Measurements from ENCODE around the gene ZWILCH. TPM values are rescaled to one million over a fixed set of nuclear protein-coding genes. Genes with fewer than 3 reads are reported as not detected.
"Not testable (repeated sequence)": the region's sequence is repeated elsewhere in the genome, so short reads cannot be mapped to it uniquely, and the experiment has no call there.

The ZWILCH gene
- total and polyA plus RNA-seq, 2 experiments from 2014 or later, result 9.8 to 17.8 TPM

- H4K20me1 ChIP-seq (ENCODE audit: insufficient read depth, poor library complexity, severe bottlenecking), result no peaks in the 10 kb centered on the region
- WGBS (ENCODE audit: low lambda C conversion rate, missing lambda C conversion rate), result 88% methylated on average over 2 of the region's 2 CpGs
- no peaks in the 10 kb centered on the region for H3K9me3 ChIP-seq (ENCODE audit: low read depth)
- no peaks in the 10 kb centered on the region for H3K9me2 ChIP-seq (replicated peaks; ENCODE audit: insufficient read depth)
- H3K4me2 ChIP-seq, result no peak overlapping the region
- H3K79me2 ChIP-seq, result no peaks in the 10 kb centered on the region
- no peak for DNase-seq (ENCODE audit: low spot score)
- no peaks in the 10 kb centered on the region for H3K27me3 ChIP-seq
- H3K27ac ChIP-seq, result no peak overlapping the region
- H3K4me1 ChIP-seq (ENCODE audit: insufficient read depth), result no peaks in the 10 kb centered on the region
- no peak for TF ChIP-seq CTCF (IDR thresholded peaks at IDR 0.05; ENCODE audit: poor library complexity)
- TF ChIP-seq EZH2 (IDR thresholded peaks at IDR 0.05; ENCODE audit: borderline replicate concordance), result no peak
- TF ChIP-seq EZH2phosphoT487 (IDR thresholded peaks at IDR 0.05; ENCODE audit: low read depth, severe bottlenecking, unreplicated experiment), result no peak
- no peak overlapping the region for H2AFZ ChIP-seq
- H3K36me3 ChIP-seq (replicated peaks; ENCODE audit: insufficient read depth, low read depth), result no peaks in the 10 kb centered on the region
- H3K4me3 ChIP-seq, result no peak overlapping the region
Observed at GRCh38 chr15:66461917-66462316, 43.2 kb upstream of the ZWILCH start.

- no peaks in the 10 kb centered on the region for H3K9me3 ChIP-seq (ENCODE audit: low read depth)
- H2AFZ ChIP-seq, result no peak overlapping the region
- no peak overlapping the region for H3K4me3 ChIP-seq
- TF ChIP-seq CTCF (IDR thresholded peaks at IDR 0.05; ENCODE audit: poor library complexity) (no peak), EZH2phosphoT487 (IDR thresholded peaks at IDR 0.05; ENCODE audit: low read depth, severe bottlenecking, unreplicated experiment) (no peak), EZH2 (IDR thresholded peaks at IDR 0.05; ENCODE audit: borderline replicate concordance) (no peak)
- H3K36me3 ChIP-seq (replicated peaks; ENCODE audit: insufficient read depth, low read depth), result no peaks in the 10 kb centered on the region
- H3K27me3 ChIP-seq, result no peaks in the 10 kb centered on the region
- no peaks in the 10 kb centered on the region for H4K20me1 ChIP-seq (ENCODE audit: insufficient read depth, poor library complexity, severe bottlenecking)
- no peak for DNase-seq (ENCODE audit: low spot score)
- no peak overlapping the region for H3K27ac ChIP-seq
- H3K9me2 ChIP-seq (replicated peaks; ENCODE audit: insufficient read depth), result no peaks in the 10 kb centered on the region
- H3K79me2 ChIP-seq, result no peaks in the 10 kb centered on the region
- H3K4me2 ChIP-seq, result no peak overlapping the region
- H3K4me1 ChIP-seq (ENCODE audit: insufficient read depth), result no peaks in the 10 kb centered on the region
- WGBS (ENCODE audit: low lambda C conversion rate, missing lambda C conversion rate), result 74% methylated on average over 4 of the region's 4 CpGs
Observed at GRCh38 chr15:66462627-66463026, 42.5 kb upstream of the ZWILCH start.

GRCh38 chr15:66465294-66465693 lies 39.8 kb upstream of the ZWILCH start:
- not testable (repeated sequence) for H3K9me2 ChIP-seq (replicated peaks; ENCODE audit: insufficient read depth); H3K79me2 ChIP-seq; DNase-seq (ENCODE audit: low spot score); H3K27me3 ChIP-seq; H3K36me3 ChIP-seq (replicated peaks; ENCODE audit: insufficient read depth, low read depth); H3K4me1 ChIP-seq (ENCODE audit: insufficient read depth); H3K9me3 ChIP-seq (ENCODE audit: low read depth); H3K4me3 ChIP-seq; H3K4me2 ChIP-seq; H2AFZ ChIP-seq; H4K20me1 ChIP-seq (ENCODE audit: insufficient read depth, poor library complexity, severe bottlenecking); H3K27ac ChIP-seq
- 98% methylated on average over 6 of the region's 6 CpGs for WGBS (ENCODE audit: low lambda C conversion rate, missing lambda C conversion rate)

GRCh38 chr15:66467162-66468040 lies 37.7 kb upstream of the ZWILCH start:
- H3K4me1 ChIP-seq (ENCODE audit: insufficient read depth), result not testable (repeated sequence)

GRCh38 chr15:66470825-66471224 lies 34.3 kb upstream of the ZWILCH start:
- not testable (repeated sequence) for H3K36me3 ChIP-seq (replicated peaks; ENCODE audit: insufficient read depth, low read depth); H3K4me2 ChIP-seq; H3K27me3 ChIP-seq; H3K9me3 ChIP-seq (ENCODE audit: low read depth); H4K20me1 ChIP-seq (ENCODE audit: insufficient read depth, poor library complexity, severe bottlenecking); H3K9me2 ChIP-seq (replicated peaks; ENCODE audit: insufficient read depth); H3K4me3 ChIP-seq; H3K4me1 ChIP-seq (ENCODE audit: insufficient read depth); DNase-seq (ENCODE audit: low spot score); H2AFZ ChIP-seq; H3K27ac ChIP-seq; H3K79me2 ChIP-seq
- 62% methylated on average over 4 of the region's 4 CpGs for WGBS (ENCODE audit: low lambda C conversion rate, missing lambda C conversion rate)

More at GRCh38 chr15:66467162-66468040, 37.7 kb upstream of the ZWILCH start:
- H3K4me2 ChIP-seq; H3K9me2 ChIP-seq (replicated peaks; ENCODE audit: insufficient read depth); H2AFZ ChIP-seq; H3K79me2 ChIP-seq; H3K27ac ChIP-seq; H3K27me3 ChIP-seq; DNase-seq (ENCODE audit: low spot score); H3K9me3 ChIP-seq (ENCODE audit: low read depth); H3K4me3 ChIP-seq; H4K20me1 ChIP-seq (ENCODE audit: insufficient read depth, poor library complexity, severe bottlenecking); H3K36me3 ChIP-seq (replicated peaks; ENCODE audit: insufficient read depth, low read depth): not testable (repeated sequence)
- 90% methylated on average over 11 of the region's 11 CpGs for WGBS (ENCODE audit: low lambda C conversion rate, missing lambda C conversion rate)
